ENCODE results near the gene MAPT.

Gene MAPT

GRCh38 chr17:45999900-46000290, 105.5 kb downstream of the MAPT start:
- H3K27ac ChIP-seq: no peak overlapping the region
- TF ChIP-seq, protein P1, sequence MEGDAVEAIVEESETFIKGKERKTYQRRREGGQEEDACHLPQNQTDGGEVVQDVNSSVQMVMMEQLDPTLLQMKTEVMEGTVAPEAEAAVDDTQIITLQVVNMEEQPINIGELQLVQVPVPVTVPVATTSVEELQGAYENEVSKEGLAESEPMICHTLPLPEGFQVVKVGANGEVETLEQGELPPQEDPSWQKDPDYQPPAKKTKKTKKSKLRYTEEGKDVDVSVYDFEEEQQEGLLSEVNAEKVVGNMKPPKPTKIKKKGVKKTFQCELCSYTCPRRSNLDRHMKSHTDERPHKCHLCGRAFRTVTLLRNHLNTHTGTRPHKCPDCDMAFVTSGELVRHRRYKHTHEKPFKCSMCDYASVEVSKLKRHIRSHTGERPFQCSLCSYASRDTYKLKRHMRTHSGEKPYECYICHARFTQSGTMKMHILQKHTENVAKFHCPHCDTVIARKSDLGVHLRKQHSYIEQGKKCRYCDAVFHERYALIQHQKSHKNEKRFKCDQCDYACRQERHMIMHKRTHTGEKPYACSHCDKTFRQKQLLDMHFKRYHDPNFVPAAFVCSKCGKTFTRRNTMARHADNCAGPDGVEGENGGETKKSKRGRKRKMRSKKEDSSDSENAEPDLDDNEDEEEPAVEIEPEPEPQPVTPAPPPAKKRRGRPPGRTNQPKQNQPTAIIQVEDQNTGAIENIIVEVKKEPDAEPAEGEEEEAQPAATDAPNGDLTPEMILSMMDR (conservative IDR thresholded peaks at IDR 0.05): no peak
- TF ChIP-seq ZFX (IDR thresholded peaks at IDR 0.05): no peak

DNA sequence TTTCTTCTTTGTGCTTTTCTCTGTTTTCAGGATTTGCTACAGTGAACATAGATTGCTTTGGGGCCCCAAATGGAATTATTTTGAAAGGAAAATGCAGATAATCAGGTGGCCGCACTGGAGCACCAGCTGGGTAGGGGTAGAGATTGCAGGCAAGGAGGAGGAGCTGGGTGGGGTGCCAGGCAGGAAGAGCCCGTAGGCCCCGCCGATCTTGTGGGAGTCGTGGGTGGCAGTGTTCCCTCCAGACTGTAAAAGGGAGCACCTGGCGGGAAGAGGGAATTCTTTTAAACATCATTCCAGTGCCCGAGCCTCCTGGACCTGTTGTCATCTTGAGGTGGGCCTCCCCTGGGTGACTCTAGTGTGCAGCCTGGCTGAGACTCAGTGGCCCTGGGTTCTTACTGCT, 105.9 kb downstream of the MAPT start:
- TF ChIP-seq ZFX (IDR thresholded peaks at IDR 0.05): no peak
- TF ChIP-seq, protein P1 (conservative IDR thresholded peaks at IDR 0.05): no peak

DNA sequence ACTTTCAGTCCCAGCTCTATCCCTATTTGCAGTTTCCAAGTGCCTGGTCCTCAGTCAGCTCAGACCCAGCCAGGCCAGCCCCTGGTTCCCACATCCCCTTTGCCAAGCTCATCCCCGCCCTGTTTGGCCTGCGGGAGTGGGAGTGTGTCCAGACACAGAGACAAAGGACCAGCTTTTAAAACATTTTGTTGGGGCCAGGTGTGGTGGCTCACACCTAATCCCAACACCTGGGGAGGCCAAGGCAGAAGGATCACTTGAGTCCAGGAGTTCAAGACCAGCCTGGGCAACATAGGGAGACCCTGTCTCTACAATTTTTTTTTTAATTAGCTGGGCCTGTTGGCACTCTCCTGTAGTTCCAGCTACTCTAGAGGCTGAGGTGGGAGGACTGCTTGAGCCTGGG, 106.4 kb downstream of the MAPT start:
- no peak for TF ChIP-seq ZFX (IDR thresholded peaks at IDR 0.05)
- TF ChIP-seq, protein P1 (conservative IDR thresholded peaks at IDR 0.05): no peak
- H3K27ac ChIP-seq: no peak overlapping the region

More for the DNA sequence above, 105.9 kb downstream of the MAPT start:
- H3K27ac ChIP-seq: no peak overlapping the region

- no peak overlapping the region for H3K27ac ChIP-seq
- TF ChIP-seq ZFX (IDR thresholded peaks at IDR 0.05): no peak
- TF ChIP-seq, protein P1 (conservative IDR thresholded peaks at IDR 0.05): no peak
Measured at GRCh38 chr17:46001390-46002310, 107.3 kb downstream of the MAPT start.

DNA sequence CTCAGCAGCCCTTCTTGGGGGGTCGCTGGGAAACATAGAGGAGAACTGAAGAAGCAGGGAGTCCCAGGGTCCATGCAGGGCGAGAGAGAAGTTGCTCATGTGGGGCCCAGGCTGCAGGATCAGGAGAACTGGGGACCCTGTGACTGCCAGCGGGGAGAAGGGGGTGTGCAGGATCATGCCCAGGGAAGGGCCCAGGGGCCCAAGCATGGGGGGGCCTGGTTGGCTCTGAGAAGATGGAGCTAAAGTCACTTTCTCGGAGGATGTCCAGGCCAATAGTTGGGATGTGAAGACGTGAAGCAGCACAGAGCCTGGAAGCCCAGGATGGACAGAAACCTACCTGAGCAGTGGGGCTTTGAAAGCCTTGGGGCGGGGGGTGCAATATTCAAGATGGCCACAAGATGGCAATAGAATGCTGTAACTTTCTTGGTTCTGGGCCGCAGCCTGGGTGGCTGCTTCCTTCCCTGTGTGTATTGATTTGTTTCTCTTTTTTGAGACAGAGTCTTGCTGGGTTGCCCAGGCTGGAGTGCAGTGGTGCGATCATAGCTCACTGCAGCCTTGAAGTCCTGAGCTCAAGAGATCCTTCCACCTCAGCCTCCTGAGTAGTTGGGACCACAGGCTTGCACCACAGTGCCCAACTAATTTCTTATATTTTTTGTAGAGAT, 108.1 kb downstream of the MAPT start:
- no peak for TF ChIP-seq ZFX (IDR thresholded peaks at IDR 0.05)
- TF ChIP-seq, protein P1 (conservative IDR thresholded peaks at IDR 0.05): peak; percentile 91
- peak overlapping the region; percentile 76 for H3K27ac ChIP-seq

DNA sequence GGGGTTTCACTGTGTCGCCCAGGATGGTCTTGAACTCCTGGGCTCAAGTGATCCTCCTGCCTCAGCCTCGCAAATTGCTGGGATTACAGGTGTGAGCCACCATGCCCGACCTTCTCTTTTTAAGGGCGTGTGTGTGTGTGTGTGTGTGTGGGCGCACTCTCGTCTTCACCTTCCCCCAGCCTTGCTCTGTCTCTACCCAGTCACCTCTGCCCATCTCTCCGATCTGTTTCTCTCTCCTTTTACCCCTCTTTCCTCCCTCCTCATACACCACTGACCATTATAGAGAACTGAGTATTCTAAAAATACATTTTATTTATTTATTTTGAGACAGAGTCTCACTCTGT, 108.6 kb downstream of the MAPT start:
- TF ChIP-seq, protein P1 (conservative IDR thresholded peaks at IDR 0.05): 0 out of 2 replicates have a peak, but pooled peaks have one; percentile 5
- TF ChIP-seq ZFX (IDR thresholded peaks at IDR 0.05): no peak
- peak overlapping the region; percentile 76 for H3K27ac ChIP-seq
